Ovary (tissue), 9 donors: Measurements from ENCODE around the gene ARID1B. TPM values are rescaled to one million over a fixed set of nuclear protein-coding genes. Genes with fewer than 3 reads are reported as not detected.

Source experiments
- DNase-seq, 5 donors: peaks; one replicate each; pipeline ENCODE4 v3.0.0-alpha.2; 2019 to 2020
- H3K27ac ChIP-seq, 2 donors: fragments of 200-600 bp; one replicate each; pipeline versions ENCODE4 v1.5.1 to v1.8.0; 2019 to 2022
- H3K27me3 ChIP-seq: fragments of 200-600 bp; one replicate; pipeline ENCODE4 v1.8.0; 2022
- H3K36me3 ChIP-seq: fragments of 200-600 bp; sonication (generic); one replicate; pipeline ENCODE4 v1.5.1; 2019
- H3K4me1 ChIP-seq: one replicate; pipeline ENCODE4 v1.8.1; 2013; ENCODE audit warnings: mild to moderate bottlenecking, moderate library complexity; ENCODE audit not compliant: insufficient read depth
- H3K4me3 ChIP-seq: fragments of 200-600 bp; sonication (generic); one replicate; pipeline ENCODE4 v1.5.1; 2017
- H3K9me3 ChIP-seq, 2 donors: fragments of 200-600 bp in 1 of 2; sonication (generic) in 1 of 2; one replicate each; pipeline versions ENCODE4 v1.5.1 to v1.8.1; 2013 to 2019; ENCODE audit warnings: mild to moderate bottlenecking in 1 of 2, moderate library complexity in 1 of 2
- EP300 ChIP-seq: sonication (generic); formaldehyde crosslinking; IDR thresholded peaks from one replicate; pipeline ENCODE4 v1.6.1; 2017; ENCODE audit warnings: antibody characterized with exemption
- POLR2A ChIP-seq: fragments of 450-650 bp; IDR thresholded peaks from one replicate; pipeline ENCODE4 v1.6.1; 2017; ENCODE audit warnings: antibody characterized with exemption, mild to moderate bottlenecking, moderate library complexity
- WGBS, 3 donors: extraction: QIAGEN DNeasy Blood & Tissue Kit in 1 of 3; methylation state at CpG; one replicate each; pipeline versions ENCODE4 v1.1.5 to v1.1.7; 2013 to 2017; 5-methylcytosine and 5-hydroxymethylcytosine counted together
- intact Hi-C, 4 donors: fragments of 100-400 bp; cut with DNase I; formaldehyde crosslinking; loops; one replicate each; pipeline versions ENCODE4 v1.11.0 to v1.15.1; 2022 to 2023
- polyA plus RNA-seq, 2 donors: library from polyadenylated mRNA; stranded (reverse); fragments of 200-250 nt in 1 of 2; fragments of 350-450 nt in 1 of 2; fragmentation: Illumina TruSeq in 1 of 2; extraction: RNeasy Lipid Tissue Mini Kit (QIAGEN cat#74804) in 1 of 2; gene quantifications; one replicate each; pipeline ENCODE4 v1.2.3, GENCODE V29; 2013 to 2014
- total RNA-seq, 7 donors: library from RNA; depleted of rRNA in 2 of 7; stranded (reverse); fragments of >200 nt in 2 of 7; fragmentation: NEBNext Ultra II Directional in 3 of 7; extraction: Animal tissue kit (Norgen Biotek cat#: 25700) in 3 of 7; gene quantifications; one replicate each; pipeline versions ENCODE4 v1.1.0 to v1.2.4, GENCODE V29; 2016 to 2023
- TF ChIP-seq, protein P1 (sequence below), 3 donors: fragments of 450-650 bp in 2 of 3; fragments of 200-600 bp in 1 of 3; IDR thresholded peaks; one replicate each; pipeline versions ENCODE4 v1.5.1 to v1.8.0; 2016 to 2022; ENCODE audit warnings: antibody characterized with exemption in 3 of 3, mild to moderate bottlenecking in 1 of 3
- donor health status: DM: no; HTN: no; CAD: no; lungs with moderate emphysema.
- donor health status: DM: no; HTN: no; CAD: no.
- donor health status: Bipolar disorder and iron deficiency.
- donor health status: DM: yes; HTN: yes; CAD: no.
- donor health status: DM: no; HTN: no; CAD: no.
- donor health status: DM: yes; HTN: yes; CAD: no.

ARID1B gene
- total and polyA plus RNA-seq, 9 donors, result 33.2 to 144 (median 105) TPM

DNA sequence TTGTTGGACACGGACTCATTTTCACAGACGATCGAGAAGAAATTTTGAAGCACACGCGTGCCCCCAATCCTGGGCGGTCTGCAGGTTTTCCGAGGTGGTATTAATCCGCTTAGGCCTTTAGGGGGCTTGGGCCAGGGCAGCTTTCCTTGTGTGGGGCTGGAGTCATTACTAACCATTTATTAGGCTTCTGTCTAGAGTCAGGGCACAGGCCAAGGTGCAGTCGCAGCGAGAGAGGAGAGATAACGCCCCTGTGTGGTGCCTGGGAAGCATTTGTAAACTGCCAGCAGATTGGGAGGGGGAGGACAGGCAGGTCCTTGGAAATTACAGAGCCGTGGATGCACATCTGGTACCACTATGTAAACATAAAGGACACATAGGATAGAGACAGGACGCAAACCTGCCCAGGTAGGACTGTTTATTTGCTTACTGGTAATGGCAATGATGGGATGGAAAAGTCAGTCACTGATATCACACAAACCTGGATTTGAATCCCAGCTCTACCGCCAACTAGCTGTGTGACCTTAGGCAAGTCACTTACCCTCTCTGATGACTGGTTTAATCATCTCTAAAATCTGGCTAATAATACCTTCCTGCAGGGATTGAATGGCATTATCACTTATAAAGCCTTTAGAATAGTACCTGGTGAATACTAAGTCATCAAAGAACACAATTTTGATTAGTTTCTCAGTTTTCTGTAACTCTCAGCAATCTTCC, 469.8 kb downstream of the ARID1B start:
- WGBS, 3 donors, result 90 to 93% (median 91%) methylated on average over 14 of the region's 14 CpGs
- DNase-seq, result peak in 1 of 5 donors; percentile 15
- Histone ChIP-seq H3K27ac (no peak overlapping the region), H3K36me3 (no peaks in the 10 kb centered on the region), H3K9me3 (no peaks in the 10 kb centered on the region), H3K4me3 (no peak overlapping the region), H3K27me3 (no peaks in the 10 kb centered on the region), H3K4me1 (peaks cover 2% of the 10 kb centered on the region)
- TF ChIP-seq, protein P1, sequence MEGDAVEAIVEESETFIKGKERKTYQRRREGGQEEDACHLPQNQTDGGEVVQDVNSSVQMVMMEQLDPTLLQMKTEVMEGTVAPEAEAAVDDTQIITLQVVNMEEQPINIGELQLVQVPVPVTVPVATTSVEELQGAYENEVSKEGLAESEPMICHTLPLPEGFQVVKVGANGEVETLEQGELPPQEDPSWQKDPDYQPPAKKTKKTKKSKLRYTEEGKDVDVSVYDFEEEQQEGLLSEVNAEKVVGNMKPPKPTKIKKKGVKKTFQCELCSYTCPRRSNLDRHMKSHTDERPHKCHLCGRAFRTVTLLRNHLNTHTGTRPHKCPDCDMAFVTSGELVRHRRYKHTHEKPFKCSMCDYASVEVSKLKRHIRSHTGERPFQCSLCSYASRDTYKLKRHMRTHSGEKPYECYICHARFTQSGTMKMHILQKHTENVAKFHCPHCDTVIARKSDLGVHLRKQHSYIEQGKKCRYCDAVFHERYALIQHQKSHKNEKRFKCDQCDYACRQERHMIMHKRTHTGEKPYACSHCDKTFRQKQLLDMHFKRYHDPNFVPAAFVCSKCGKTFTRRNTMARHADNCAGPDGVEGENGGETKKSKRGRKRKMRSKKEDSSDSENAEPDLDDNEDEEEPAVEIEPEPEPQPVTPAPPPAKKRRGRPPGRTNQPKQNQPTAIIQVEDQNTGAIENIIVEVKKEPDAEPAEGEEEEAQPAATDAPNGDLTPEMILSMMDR (IDR thresholded peaks at IDR 0.05), result no peak
- no peak for TF ChIP-seq EP300
- TF ChIP-seq POLR2A, result no peak
- intact Hi-C loops, result no loop called here

DNA sequence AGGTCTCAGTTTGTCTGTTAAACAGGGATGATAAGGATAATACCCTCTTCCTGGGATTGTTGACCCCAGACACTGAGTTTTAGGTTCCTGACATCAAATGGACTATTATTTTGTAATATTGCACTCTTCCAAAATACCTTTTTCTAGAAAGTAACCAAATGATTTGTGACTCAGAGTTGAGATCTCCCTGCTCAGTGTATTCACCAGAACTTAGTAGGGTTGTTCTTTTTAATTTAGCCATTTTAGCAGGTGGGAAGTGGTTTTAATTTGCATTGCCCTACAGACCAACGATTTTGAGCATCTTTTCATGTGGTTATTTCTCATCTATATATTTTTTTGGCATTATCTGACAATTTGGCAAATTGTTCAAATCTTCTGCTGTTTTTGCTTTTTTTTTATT, 471.1 kb downstream of the ARID1B start:
- no peaks in the 10 kb centered on the region for H3K9me3 ChIP-seq
- TF ChIP-seq, protein P1 (IDR thresholded peaks at IDR 0.05), result no peak
- TF ChIP-seq POLR2A (no peak), EP300 (no peak)
- DNase-seq, result no peak
- 64 to 77% (median 73%) methylated on average over 1 of the region's 1 CpG for WGBS, 3 donors
- no peaks in the 10 kb centered on the region for H3K27me3 ChIP-seq
- H3K4me3 ChIP-seq, result no peak overlapping the region
- peaks cover 2% of the 10 kb centered on the region for H3K4me1 ChIP-seq
- intact Hi-C loops, result no loop called here
- H3K36me3 ChIP-seq, result no peaks in the 10 kb centered on the region
- no peak overlapping the region for H3K27ac ChIP-seq

DNA sequence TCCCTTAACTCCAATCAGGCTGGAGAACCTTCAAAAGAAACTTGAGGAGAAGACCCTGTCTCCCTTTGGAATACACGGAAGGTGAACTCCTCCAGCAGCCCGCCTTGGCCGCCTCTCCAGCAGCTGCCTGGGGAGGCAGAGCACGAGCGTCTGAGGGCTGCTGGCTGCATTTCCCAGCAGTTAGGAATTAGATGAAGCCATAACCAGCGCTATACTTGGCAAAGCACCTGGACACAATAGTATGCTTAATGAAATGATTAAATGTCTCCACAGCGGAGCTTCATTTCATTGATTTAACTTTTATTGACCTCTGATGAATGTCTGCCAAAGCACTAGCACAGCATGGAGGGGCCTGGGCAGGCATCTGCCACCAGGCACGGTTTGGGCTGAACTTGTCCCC, 472.6 kb downstream of the ARID1B start:
- Histone ChIP-seq H3K4me3 (no peak overlapping the region), H3K9me3 (no peaks in the 10 kb centered on the region), H3K27ac (no peak overlapping the region), H3K4me1 (peaks cover 2% of the 10 kb centered on the region), H3K36me3 (no peaks in the 10 kb centered on the region), H3K27me3 (no peaks in the 10 kb centered on the region)
- WGBS, 3 donors, result 67 to 80% (median 68%) methylated on average over 8 of the region's 8 CpGs
- intact Hi-C loops, result no loop called here
- no peak for TF ChIP-seq POLR2A
- TF ChIP-seq EP300, result no peak
- TF ChIP-seq, protein P1 (IDR thresholded peaks at IDR 0.05), result no peak
- DNase-seq, result peak in 1 of 5 donors; percentile 13

DNA sequence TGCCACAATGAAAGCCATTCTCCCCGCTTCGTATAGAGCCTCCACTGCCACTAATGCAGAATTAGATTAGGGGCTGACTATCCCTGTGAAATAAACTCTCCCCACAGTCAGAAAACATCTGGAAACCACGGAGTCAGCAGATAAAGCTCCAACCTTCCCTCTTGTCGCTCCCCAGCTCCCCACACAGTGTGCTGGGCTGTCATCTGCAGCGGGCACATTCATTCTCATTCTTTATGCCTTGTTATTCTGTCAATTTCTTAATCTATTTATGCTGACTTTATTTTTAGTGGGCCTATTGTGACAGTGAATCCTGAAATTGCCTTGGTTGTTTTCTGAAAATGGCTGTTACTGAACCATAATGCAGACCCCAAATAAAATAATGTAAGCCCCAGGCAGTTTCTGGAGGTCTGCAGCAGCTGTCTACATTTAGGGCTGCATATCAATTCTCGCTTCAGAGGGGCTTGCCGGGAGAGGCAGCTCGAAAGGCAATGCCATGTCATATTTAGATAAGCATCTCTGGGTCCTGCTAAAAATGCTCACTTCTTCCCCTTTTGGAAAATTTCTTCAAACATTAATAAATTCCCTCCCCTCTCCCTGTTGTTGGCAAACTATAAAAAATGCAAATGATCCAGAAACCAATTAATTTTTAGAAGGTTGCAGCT, 474.5 kb downstream of the ARID1B start:
- WGBS, 3 donors, result 80 to 87% (median 83%) methylated on average over 8 of the region's 8 CpGs
- no peak for TF ChIP-seq EP300
- TF ChIP-seq POLR2A, result no peak
- TF ChIP-seq, protein P1 (IDR thresholded peaks at IDR 0.05), result no peak
- no peak overlapping the region for H3K27ac ChIP-seq
- DNase-seq, result no peak
- H3K4me3 ChIP-seq, result no peak overlapping the region
- H3K36me3 ChIP-seq, result no peaks in the 10 kb centered on the region
- H3K4me1 ChIP-seq, result no peaks in the 10 kb centered on the region
- intact Hi-C loops, result no loop called here
- H3K9me3 ChIP-seq, result no peaks in the 10 kb centered on the region
- no peaks in the 10 kb centered on the region for H3K27me3 ChIP-seq
